Measurements from ENCODE around the gene LNPK. TPM values are rescaled to one million over a fixed set of nuclear protein-coding genes. Genes with fewer than 3 reads are reported as not detected.

LNPK gene
- total and polyA plus RNA-seq, 2 of the 4 experiments (the other 2 are of a cell fraction), result 18.7 to 48.6 TPM

DNA sequence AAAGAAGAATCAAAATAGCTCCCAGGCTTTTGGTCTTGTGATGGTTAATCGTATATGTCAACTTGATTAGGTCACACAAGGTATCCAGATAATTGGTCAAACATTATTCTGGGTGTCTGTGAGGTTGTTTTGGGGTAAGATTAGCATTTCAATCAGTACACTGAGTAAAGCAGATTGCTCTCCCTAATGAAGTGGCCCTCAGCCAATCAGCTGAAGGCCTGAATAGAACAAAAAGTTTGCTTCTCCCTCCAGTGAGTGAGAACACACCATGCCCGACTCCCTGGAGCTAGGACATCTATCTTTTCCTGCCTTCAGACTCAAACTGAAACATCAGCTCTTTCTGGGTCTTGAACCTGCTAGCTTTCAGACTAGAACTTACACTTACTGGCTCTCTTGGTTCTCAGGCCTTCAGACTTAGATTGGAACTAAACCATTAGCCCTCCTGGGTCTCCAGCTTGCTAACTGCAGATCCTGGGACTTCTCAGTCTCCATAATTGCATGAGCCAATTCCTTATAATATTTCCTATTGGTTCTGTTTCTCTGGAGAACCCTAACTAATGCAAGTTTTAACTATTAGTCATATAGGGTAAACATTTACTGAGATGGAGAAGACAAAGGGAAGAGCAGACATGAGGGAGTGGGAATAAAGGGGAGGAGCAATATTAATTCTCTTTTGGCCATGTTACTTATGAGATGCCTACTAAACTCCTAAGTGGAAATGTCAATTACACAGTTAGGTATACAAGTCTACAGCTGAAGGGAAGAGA is 25.5 kb downstream of the LNPK start:
- ATAC-seq (ENCODE audit: low read depth) (peak; percentile 93), DNase-seq (peak; percentile 52)
- Histone ChIP-seq H3K14ac (replicated peaks; ENCODE audit: low read depth, low read length) (0 out of 2 replicates have a peak overlapping the region, but pooled peaks have one; percentile 52), H3K4me3 (ENCODE audit: insufficient read depth, low read depth, low read length) (no peak overlapping the region), H3K56ac (ENCODE audit: extremely low read depth, insufficient read depth, low read length) (no peak overlapping the region), H4K8ac (ENCODE audit: low read depth in 2 of 2, low read length in 2 of 2) (no peak overlapping the region), H3K9me3 (ENCODE audit: control insufficient read depth, insufficient read depth, low read length) (no peaks in the 10 kb centered on the region), H2BK5ac (ENCODE audit: low read depth, low read length, poor library complexity, severe bottlenecking) (no peak overlapping the region), H2BK15ac (ENCODE audit: low read depth, low read length) (no peak overlapping the region), H3K27ac (ENCODE audit: insufficient read depth, low read length) (no peak overlapping the region), H4K91ac (ENCODE audit: insufficient read depth, low read depth, low read length) (no peak overlapping the region), H3K79me1 (ENCODE audit: low read depth in 1 of 2, low read length in 2 of 2) (peaks cover 0 to 5% of the 10 kb centered on the region in 2 experiments; a peak in 1 of 4 replicates), H2AFZ (replicated peaks; ENCODE audit: low read length, poor library complexity) (no peak overlapping the region), H2BK20ac (ENCODE audit: low read depth, low read length) (no peak overlapping the region), H4K5ac (ENCODE audit: low read depth, low read length) (no peak overlapping the region), H2BK120ac (ENCODE audit: low read depth, low read length) (no peak overlapping the region; the same call in 1 of the 2 replicates), H3K4me1 (ENCODE audit: control insufficient read depth, insufficient read depth, low read length) (peaks cover 2% of the 10 kb centered on the region; the same call in 1 of the 2 replicates), H3K23ac (ENCODE audit: low read depth, low read length) (no peak overlapping the region), H3K9me1 (ENCODE audit: insufficient read depth, low read length) (no peaks in the 10 kb centered on the region; the same call in 1 of the 2 replicates), H3K4me2 (ENCODE audit: low read depth, low read length) (no peak overlapping the region), H3K18ac (ENCODE audit: low read depth, low read length) (no peak overlapping the region), H3K9ac (ENCODE audit: low read depth, low read length) (no peak overlapping the region), H3K36me3 (ENCODE audit: control insufficient read depth, insufficient read depth, low read length) (no peaks in the 10 kb centered on the region), H3K27me3 (ENCODE audit: control insufficient read depth, insufficient read depth, low read length) (no peaks in the 10 kb centered on the region), H3K4ac (ENCODE audit: low read depth, low read length) (no peak overlapping the region), H2AK5ac (ENCODE audit: low read depth, low read length) (no peak overlapping the region), H4K20me1 (ENCODE audit: insufficient read depth, low read length) (no peaks in the 10 kb centered on the region), H2AK9ac (replicated peaks; ENCODE audit: low read depth, low read length, poor library complexity) (no peak overlapping the region)
- BruUV-seq (replicated peaks), result no TSS peak
- in situ Hi-C loops (cut with MboI; ENCODE audit: low sequenced_read_pairs) (no loop called here), dilution Hi-C loops (cut with HindIII; ENCODE audit: low sequenced_read_pairs, unreplicated experiment) (no loop called here), intact Hi-C loops (cut with micrococcal nuclease) (no loop called here)
- POLR2A ChIA-PET (ENCODE audit: unreplicated experiment), result no interaction called here
- CTCF ChIA-PET, result interaction anchor here (1.4 to 1.8 kb wide), 2 partner anchors 12 to 20 kb away, joined by 3 to 7 read pairs; no protein-coding TSS in a partner anchor
- WGBS, 2 experiments (ENCODE audit: extremely low coverage in 2 of 2, insufficient read length in 1 of 2), result 86% methylated on average over 2 of the region's 2 CpGs; no CpG with 5 or more reads in 1 of the 2 experiments
- TF ChIP-seq MAZ (IDR thresholded peaks at IDR 0.05; ENCODE audit: borderline replicate concordance, low read depth, low read length), result no peak
- no peak for TF ChIP-seq RAD21 (IDR thresholded peaks at IDR 0.05; ENCODE audit: low read length)
- TF ChIP-seq FOS (IDR thresholded peaks at IDR 0.05; ENCODE audit: low read depth, low read length), result no peak
- TF ChIP-seq MXI1 (IDR thresholded peaks at IDR 0.05; ENCODE audit: borderline replicate concordance, low read depth, low read length), result no peak
